ENCODE measurements around the gene IDH3G.

The IDH3G gene

DNA sequence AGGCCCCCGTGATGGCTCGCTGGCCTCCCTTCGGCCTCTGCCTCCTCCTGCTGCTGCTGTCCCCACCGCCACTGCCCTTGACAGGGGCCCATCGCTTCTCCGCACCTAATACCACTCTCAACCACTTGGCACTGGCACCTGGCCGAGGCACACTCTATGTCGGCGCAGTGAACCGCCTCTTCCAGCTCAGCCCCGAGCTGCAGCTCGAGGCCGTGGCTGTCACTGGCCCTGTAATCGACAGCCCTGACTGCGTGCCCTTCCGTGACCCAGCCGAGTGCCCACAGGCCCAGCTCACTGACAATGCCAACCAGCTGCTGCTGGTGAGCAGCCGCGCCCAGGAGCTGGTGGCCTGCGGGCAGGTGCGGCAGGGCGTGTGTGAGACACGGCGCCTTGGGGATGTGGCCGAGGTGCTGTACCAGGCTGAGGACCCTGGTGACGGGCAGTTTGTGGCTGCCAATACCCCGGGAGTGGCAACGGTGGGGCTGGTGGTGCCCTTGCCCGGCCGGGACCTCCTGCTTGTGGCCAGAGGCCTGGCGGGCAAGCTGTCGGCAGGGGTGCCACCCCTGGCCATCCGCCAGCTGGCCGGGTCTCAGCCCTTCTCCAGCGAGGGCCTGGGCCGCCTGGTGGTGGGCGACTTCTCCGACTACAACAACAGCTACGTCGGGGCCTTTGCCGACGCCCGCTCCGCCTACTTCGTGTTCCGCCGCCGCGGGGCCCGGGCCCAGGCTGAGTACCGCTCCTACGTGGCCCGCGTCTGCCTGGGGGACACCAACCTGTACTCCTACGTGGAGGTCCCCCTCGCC lies 27.1 kb downstream of the IDH3G start:
- H3K27ac ChIP-seq (ENCODE audit: low read length, poor library complexity, severe bottlenecking): no peak overlapping the region
- peaks cover 9% of the 10 kb centered on the region for H3K79me1 ChIP-seq (replicated peaks; ENCODE audit: low read length, poor library complexity, severe bottlenecking)
- H3K9ac ChIP-seq (ENCODE audit: low read length): peak overlapping the region; percentile 84
- peak overlapping the region in 1 of 2 experiments; percentile 15 for H3K4ac ChIP-seq (ENCODE audit: low read depth in 1 of 2, low read length in 2 of 2)
- peak overlapping the region; percentile 44 for H2BK15ac ChIP-seq (ENCODE audit: low read depth, poor library complexity, severe bottlenecking)
- no peak overlapping the region for H2BK120ac ChIP-seq (ENCODE audit: low read depth, low read length)
- no peaks in the 10 kb centered on the region for H3K9me3 ChIP-seq (ENCODE audit: control insufficient read depth, low read length)
- H3K4me1 ChIP-seq (ENCODE audit: control insufficient read depth, insufficient read depth, low read depth, low read length): peaks cover 31% of the 10 kb centered on the region
- peak overlapping the region in 1 of 2 experiments; percentile 78 for H3K4me3 ChIP-seq (ENCODE audit: insufficient read depth in 1 of 2, low read depth in 1 of 2, low read length in 2 of 2)
- H3K18ac ChIP-seq (ENCODE audit: low read depth in 1 of 2, low read length in 2 of 2): peak overlapping the region; percentile 46 to 70
- WGBS: 90% methylated on average over 52 of the region's 56 CpGs
- H2AK5ac ChIP-seq (ENCODE audit: low read length, severe bottlenecking): no peak overlapping the region
- H4K8ac ChIP-seq (ENCODE audit: low read length): peak overlapping the region; percentile 60
- H2BK5ac ChIP-seq (ENCODE audit: low read depth, low read length, poor library complexity, severe bottlenecking): no peak overlapping the region
- H4K91ac ChIP-seq (ENCODE audit: low read length): peak overlapping the region; percentile 98
- H3K23ac ChIP-seq (ENCODE audit: low read length in 2 of 2): no peak overlapping the region
- H2BK12ac ChIP-seq (ENCODE audit: low read length in 2 of 2): peak overlapping the region; percentile 84 to 95
- no peak for DNase-seq
- peak overlapping the region in 1 of 2 experiments; percentile 23 for H3K14ac ChIP-seq (ENCODE audit: low read length in 2 of 2)
- peaks cover 6 to 53% of the 10 kb centered on the region in 2 experiments for H3K36me3 ChIP-seq (ENCODE audit: control insufficient read depth in 1 of 2, insufficient read depth in 2 of 2, low read depth in 1 of 2, low read length in 2 of 2)
- no peak overlapping the region for H2AFZ ChIP-seq (ENCODE audit: low read depth, low read length)
- no peak overlapping the region for H3K4me2 ChIP-seq (ENCODE audit: low read length, poor library complexity, severe bottlenecking)
- H3K27me3 ChIP-seq (ENCODE audit: control insufficient read depth in 1 of 2, insufficient read depth in 1 of 2, low read length in 2 of 2): peaks cover 0 to 2% of the 10 kb centered on the region in 2 experiments

- Histone ChIP-seq H4K8ac (ENCODE audit: low read length) (peak overlapping the region; percentile 98), H3K79me1 (replicated peaks; ENCODE audit: low read length, poor library complexity, severe bottlenecking) (peaks cover 9% of the 10 kb centered on the region), H3K4me3 (ENCODE audit: insufficient read depth in 1 of 2, low read depth in 1 of 2, low read length in 2 of 2) (peak overlapping the region; percentile 49 to 78), H3K9me3 (ENCODE audit: control insufficient read depth, low read length) (no peaks in the 10 kb centered on the region), H2BK12ac (ENCODE audit: low read length in 2 of 2) (peak overlapping the region; percentile 84 to 95), H3K4me1 (ENCODE audit: control insufficient read depth, insufficient read depth, low read depth, low read length) (peaks cover 31% of the 10 kb centered on the region), H3K36me3 (ENCODE audit: control insufficient read depth in 1 of 2, insufficient read depth in 2 of 2, low read depth in 1 of 2, low read length in 2 of 2) (peaks cover 6 to 45% of the 10 kb centered on the region in 2 experiments), H3K14ac (ENCODE audit: low read length in 2 of 2) (peak overlapping the region in 1 of 2 experiments; percentile 95), H3K18ac (ENCODE audit: low read depth in 1 of 2, low read length in 2 of 2) (peak overlapping the region; percentile 96 to 97), H3K9ac (ENCODE audit: low read length) (peak overlapping the region; percentile 84), H3K4me2 (ENCODE audit: low read length, poor library complexity, severe bottlenecking) (peak overlapping the region; percentile 68), H3K4ac (ENCODE audit: low read depth in 1 of 2, low read length in 2 of 2) (peak overlapping the region; percentile 66 to 97), H2BK5ac (ENCODE audit: low read depth, low read length, poor library complexity, severe bottlenecking) (no peak overlapping the region), H3K27me3 (ENCODE audit: control insufficient read depth in 1 of 2, insufficient read depth in 1 of 2, low read length in 2 of 2) (peaks cover 0 to 2% of the 10 kb centered on the region in 2 experiments), H2BK15ac (ENCODE audit: low read depth, poor library complexity, severe bottlenecking) (peak overlapping the region; percentile 52), H2AK5ac (ENCODE audit: low read length, severe bottlenecking) (no peak overlapping the region), H3K27ac (ENCODE audit: low read length, poor library complexity, severe bottlenecking) (peak overlapping the region; percentile 79), H4K91ac (ENCODE audit: low read length) (peak overlapping the region; percentile 97), H2AFZ (ENCODE audit: low read depth, low read length) (no peak overlapping the region), H3K23ac (ENCODE audit: low read length in 2 of 2) (peak overlapping the region in 1 of 2 experiments; percentile 96), H2BK120ac (ENCODE audit: low read depth, low read length) (peak overlapping the region; percentile 64)
- WGBS: 7% methylated on average over 17 of the region's 21 CpGs
- DNase-seq: peak; percentile 83
These were observed 27.9 kb downstream of the IDH3G start for GRCh38 chrX:153766098-153766817.

DNA sequence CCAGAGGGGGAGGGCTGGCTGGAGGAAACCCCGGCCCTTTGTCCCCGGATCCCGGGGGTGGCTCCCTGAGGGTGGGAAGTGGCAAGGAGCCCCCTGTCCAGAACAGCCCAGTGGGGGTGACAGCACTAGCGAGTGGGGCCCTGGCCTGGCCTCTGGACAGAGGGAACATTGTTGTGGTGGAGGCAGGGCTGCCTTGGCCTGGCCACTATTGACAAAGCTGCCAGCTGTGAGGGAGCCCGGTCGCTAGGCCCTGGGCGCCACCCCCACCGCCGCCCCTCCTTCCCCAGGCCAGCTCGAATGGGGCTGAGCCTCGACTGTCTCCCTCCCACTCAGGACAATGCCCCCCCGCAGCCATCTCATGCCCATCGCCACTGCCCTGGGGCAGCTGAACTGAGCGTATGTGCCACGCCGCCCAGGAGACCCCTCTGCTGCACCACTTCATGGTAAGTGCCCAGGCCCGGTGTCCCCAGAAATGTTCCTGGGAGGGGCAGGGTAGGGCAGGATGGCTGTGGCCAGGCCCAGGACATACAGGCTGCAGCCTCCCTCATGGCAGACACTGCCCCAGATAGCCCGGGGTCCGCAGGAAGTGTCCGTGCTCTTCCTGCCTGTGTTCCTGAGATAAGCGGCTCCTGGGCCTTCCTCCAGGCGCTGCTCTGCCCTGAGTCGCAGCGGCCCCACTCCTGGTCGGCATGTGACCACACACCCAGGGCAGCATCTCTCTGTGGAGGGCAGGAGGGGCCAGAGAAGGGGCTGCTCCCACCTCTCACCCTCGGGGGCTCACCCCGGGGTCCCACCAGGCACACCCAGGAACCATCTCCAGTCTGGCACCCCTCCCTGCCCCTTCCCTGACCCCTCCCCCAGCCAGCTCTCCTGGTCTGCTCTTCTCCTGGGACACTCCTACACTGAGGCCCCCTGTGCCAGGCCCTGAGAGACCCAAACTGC lies 28.8 kb downstream of the IDH3G start:
- peak overlapping the region; percentile 39 to 51 for H2BK12ac ChIP-seq (ENCODE audit: low read length in 2 of 2)
- peak overlapping the region; percentile 79 for H3K27ac ChIP-seq (ENCODE audit: low read length, poor library complexity, severe bottlenecking)
- 75% methylated on average over 12 of the region's 27 CpGs for WGBS

More for the DNA sequence above, 28.8 kb downstream of the IDH3G start:
- H3K23ac ChIP-seq (ENCODE audit: low read length in 2 of 2): peak overlapping the region in 1 of 2 experiments; percentile 96
- no peak overlapping the region for H2AK5ac ChIP-seq (ENCODE audit: low read length, severe bottlenecking)
- DNase-seq: peak; percentile 28
- H3K27me3 ChIP-seq (ENCODE audit: control insufficient read depth in 1 of 2, insufficient read depth in 1 of 2, low read length in 2 of 2): peaks cover 0 to 2% of the 10 kb centered on the region in 2 experiments
- peak overlapping the region; percentile 96 to 97 for H3K18ac ChIP-seq (ENCODE audit: low read depth in 1 of 2, low read length in 2 of 2)
- H3K4me3 ChIP-seq (ENCODE audit: insufficient read depth in 1 of 2, low read depth in 1 of 2, low read length in 2 of 2): peak overlapping the region; percentile 49 to 78
- peak overlapping the region; percentile 79 for H2BK120ac ChIP-seq (ENCODE audit: low read depth, low read length)
- H4K8ac ChIP-seq (ENCODE audit: low read length): peak overlapping the region; percentile 98
- H3K4me1 ChIP-seq (ENCODE audit: control insufficient read depth, insufficient read depth, low read depth, low read length): peaks cover 31% of the 10 kb centered on the region
- peak overlapping the region; percentile 68 for H3K4me2 ChIP-seq (ENCODE audit: low read length, poor library complexity, severe bottlenecking)
- H2AFZ ChIP-seq (ENCODE audit: low read depth, low read length): no peak overlapping the region
- H3K36me3 ChIP-seq (ENCODE audit: control insufficient read depth in 1 of 2, insufficient read depth in 2 of 2, low read depth in 1 of 2, low read length in 2 of 2): peaks cover 3 to 36% of the 10 kb centered on the region in 2 experiments
- peak overlapping the region in 1 of 2 experiments; percentile 96 for H3K14ac ChIP-seq (ENCODE audit: low read length in 2 of 2)
- H2BK15ac ChIP-seq (ENCODE audit: low read depth, poor library complexity, severe bottlenecking): peak overlapping the region; percentile 83
- peak overlapping the region; percentile 97 for H4K91ac ChIP-seq (ENCODE audit: low read length)
- peak overlapping the region; percentile 81 to 97 for H3K4ac ChIP-seq (ENCODE audit: low read depth in 1 of 2, low read length in 2 of 2)
- peak overlapping the region; percentile 84 for H3K9ac ChIP-seq (ENCODE audit: low read length)
- no peaks in the 10 kb centered on the region for H3K9me3 ChIP-seq (ENCODE audit: control insufficient read depth, low read length)
- peak overlapping the region; percentile 31 for H2BK5ac ChIP-seq (ENCODE audit: low read depth, low read length, poor library complexity, severe bottlenecking)
- H3K79me1 ChIP-seq (replicated peaks; ENCODE audit: low read length, poor library complexity, severe bottlenecking): peaks cover 9% of the 10 kb centered on the region
